Astrocyte (in vitro differentiated cells and primary cell): ENCODE data around the gene TPM1.

Experiments used
- CTCF ChIP-seq: IDR thresholded peaks from 2 replicates; pipeline ENCODE4 v1.5.1; 2011; ENCODE audit warnings: low read depth, mild to moderate bottlenecking, inconsistent platforms, low read length, moderate library complexity; ENCODE audit not compliant: insufficient read depth
- EZH2 ChIP-seq: IDR thresholded peaks from 2 replicates; pipeline ENCODE4 v1.6.1; 2012; ENCODE audit warnings: mild to moderate bottlenecking, low read length, inconsistent platforms; ENCODE audit not compliant: insufficient read depth

GRCh38 chr15:63103416-63103815 is 60.9 kb downstream of the TPM1 start:
- TF ChIP-seq CTCF (no peak), EZH2 (no peak)
